Erythroblast (primary cell): ENCODE data around the gene ZIC5.

ENCODE experiments used
- DNase-seq, 2 experiments: peaks; one replicate each; lab custom pipeline; 2025; lab: John Stamatoyannopoulos, UW
- GATA1 ChIP-seq: IDR thresholded peaks from 2 replicates; pipeline ENCODE4 v1.6.1; 2011; ENCODE audit warnings: low read depth, mild to moderate bottlenecking, control low read depth, low read length, moderate library complexity
- POLR2A ChIP-seq: IDR thresholded peaks from 2 replicates; pipeline ENCODE4 v1.6.1; 2011; ENCODE audit warnings: mild to moderate bottlenecking, low read length

The ZIC5 gene

DNA sequence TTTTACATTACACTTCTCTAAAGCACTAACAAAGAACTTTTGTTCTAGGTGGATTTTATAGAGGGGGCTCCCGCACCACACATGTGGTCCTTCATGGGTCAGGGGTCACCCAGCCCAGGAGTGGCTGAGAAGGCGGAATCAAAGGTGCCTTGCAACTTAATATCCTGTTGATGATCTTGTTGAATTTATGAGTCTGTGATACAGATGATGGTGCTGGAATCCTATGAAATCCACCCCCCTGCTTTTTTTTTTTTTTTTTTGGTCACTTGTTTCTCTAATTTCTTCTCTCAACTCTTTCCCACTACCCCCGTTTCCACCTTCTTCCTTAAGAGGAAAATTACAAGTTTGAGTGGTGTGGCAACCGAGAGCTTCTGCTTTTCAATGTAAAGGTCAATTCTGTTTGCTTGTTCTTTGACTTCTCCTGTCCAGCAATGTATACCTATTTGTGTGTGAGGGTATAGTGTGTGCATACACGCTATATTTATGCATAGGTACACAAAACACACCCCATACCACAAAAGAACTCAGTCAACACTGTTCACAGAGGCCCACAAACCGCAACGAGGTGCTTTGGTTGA lies 5.9 kb upstream of the ZIC5 start:
- no peak for TF ChIP-seq POLR2A
- no peak for TF ChIP-seq GATA1
- DNase-seq = no peak

GRCh38 chr13:99976575-99976974 lies 5.0 kb upstream of the ZIC5 start:
- DNase-seq = no peak
- TF ChIP-seq GATA1 (no peak), POLR2A (no peak)

DNA sequence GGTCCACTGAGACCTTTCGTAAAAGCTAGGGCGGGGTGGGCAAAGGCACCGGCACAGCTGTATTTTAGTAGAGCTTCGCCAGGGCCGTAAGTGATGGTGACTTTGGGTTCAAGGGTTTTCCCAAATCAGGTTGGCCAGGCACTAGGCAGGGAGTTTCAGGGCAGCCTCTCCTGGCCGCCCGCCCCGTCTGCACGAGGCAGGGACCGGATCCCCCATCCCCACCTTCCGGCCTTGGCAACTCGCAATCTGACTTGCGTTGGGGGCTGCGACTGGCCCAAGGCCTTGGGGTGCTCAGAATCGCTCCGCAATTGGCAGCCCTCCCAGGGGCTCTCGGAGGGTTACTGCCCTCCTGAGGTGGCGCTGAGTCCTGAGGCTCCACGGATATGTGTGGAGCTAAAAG lies 4.1 kb upstream of the ZIC5 start:
- no peak for TF ChIP-seq GATA1
- no peak for TF ChIP-seq POLR2A
- DNase-seq = no peak

DNA sequence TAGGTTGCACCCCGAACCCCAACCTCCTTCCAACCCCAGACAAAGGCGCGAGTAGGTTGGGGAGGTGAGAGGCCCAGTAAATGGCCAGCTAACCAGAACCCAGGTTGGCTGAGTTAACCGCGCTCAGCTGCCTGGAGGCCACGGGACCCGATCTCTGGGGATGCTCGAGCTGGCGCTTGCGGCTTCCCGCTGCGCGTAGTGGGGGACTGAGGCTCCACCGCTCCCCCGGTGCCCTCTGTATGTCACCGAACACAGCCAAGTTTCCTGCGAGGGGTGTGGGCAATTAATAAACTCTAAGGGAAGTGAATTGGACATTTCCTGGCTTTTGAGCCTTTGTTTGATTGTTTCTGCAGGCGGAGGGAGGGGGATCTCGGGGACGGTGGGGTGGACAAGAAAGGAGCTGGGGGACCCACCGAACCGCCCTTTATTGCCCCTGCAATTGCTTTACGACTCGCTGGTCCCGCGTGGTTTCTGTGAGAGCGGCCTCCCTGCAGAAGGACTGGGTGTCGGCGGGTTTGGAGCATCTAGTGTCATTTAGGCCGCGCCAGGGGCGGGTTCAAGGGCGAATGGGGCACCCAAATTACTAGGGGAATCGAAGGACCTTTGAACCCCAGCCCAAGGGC lies 3.5 kb upstream of the ZIC5 start:
- no peak for DNase-seq
- TF ChIP-seq GATA1 = no peak
- TF ChIP-seq POLR2A = no peak

- no peak for DNase-seq
- TF ChIP-seq POLR2A = no peak
- TF ChIP-seq GATA1 = no peak
Measured at GRCh38 chr13:99974296-99974938, 2.9 kb upstream of the ZIC5 start.

DNA sequence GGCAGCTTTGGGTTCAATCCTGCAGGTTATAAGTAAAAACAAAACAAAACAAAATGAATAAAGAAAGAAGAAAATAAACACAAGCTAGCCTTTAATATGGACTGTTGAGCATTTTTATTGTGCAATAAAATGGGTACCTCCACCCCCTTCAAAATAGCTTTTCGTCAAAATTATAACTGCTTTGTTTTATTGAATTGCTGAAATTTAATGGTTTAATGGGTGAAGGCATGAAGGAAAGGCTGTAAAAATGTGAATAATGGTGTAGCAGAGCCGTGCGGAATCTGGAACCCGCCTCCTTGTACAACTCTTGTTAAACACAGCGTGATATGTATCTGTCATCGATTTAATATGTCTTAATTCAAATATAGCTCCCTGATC lies 2.2 kb upstream of the ZIC5 start:
- no peak for TF ChIP-seq POLR2A
- TF ChIP-seq GATA1 = no peak
- DNase-seq = no peak

GRCh38 chr13:99973163-99973807 lies 1.7 kb upstream of the ZIC5 start:
- peak in 1 of 2 experiments; percentile 29 for DNase-seq
- TF ChIP-seq GATA1 = no peak
- no peak for TF ChIP-seq POLR2A

- TF ChIP-seq POLR2A (no peak), GATA1 (no peak)
Measured at GRCh38 chr13:99972190-99972731, 694 bp upstream of the ZIC5 start.

GRCh38 chr13:99970651-99971575 lies 654 bp downstream of the ZIC5 start:
- TF ChIP-seq POLR2A = no peak
- no peak for DNase-seq

More at GRCh38 chr13:99972190-99972731, 694 bp upstream of the ZIC5 start:
- no peak for DNase-seq

GRCh38 chr13:99969919-99970650 lies 1.5 kb downstream of the ZIC5 start:
- DNase-seq = peak; percentile 22 to 41
- TF ChIP-seq POLR2A (no peak), GATA1 (no peak)

DNA sequence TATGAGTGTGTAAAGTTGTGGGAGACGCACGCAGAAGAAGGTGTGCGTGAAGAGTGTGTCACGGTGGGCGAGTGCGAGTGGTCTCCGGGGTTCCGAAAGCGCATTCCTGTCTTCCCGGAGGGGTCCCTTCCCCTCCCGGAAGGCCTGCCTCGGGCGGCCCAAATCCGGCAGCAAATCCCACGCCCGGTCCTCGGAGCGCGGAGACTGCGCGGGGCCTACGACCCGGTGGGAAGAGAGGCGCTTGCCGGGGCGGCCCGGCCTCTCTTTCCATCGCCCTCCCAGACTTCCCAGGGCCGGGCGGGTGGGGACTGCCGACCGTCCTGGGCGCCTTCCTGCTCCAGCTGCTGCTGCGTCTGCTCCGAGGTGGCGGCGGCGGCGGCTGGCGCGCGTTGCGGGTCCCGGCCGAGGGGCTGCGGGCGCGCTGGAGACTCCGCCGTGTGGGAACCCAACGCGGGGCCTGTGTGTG lies 2.1 kb downstream of the ZIC5 start:
- DNase-seq = no peak
- TF ChIP-seq GATA1 = no peak
- TF ChIP-seq POLR2A = no peak
